PC-9 (cell line): ENCODE measurements around the gene MED27. TPM values are rescaled to one million over a fixed set of nuclear protein-coding genes. Genes with fewer than 3 reads are reported as not detected.
A peak's percentile ranks its signal among the peaks of the same experiment; 100 is the strongest.

Source experiments
- BruUV-seq: library from RNA; stranded (reverse); fragments of 400-500 nt; replicated peaks from 2 replicates; lab custom pipeline; 2021; lab: Mats Ljungman, UMichigan
- CTCF ChIA-PET: fragments of 300-600 bp; sonication (Branson Sonifier 250); formaldehyde crosslinking; loops from one replicate; lab custom pipeline; 2022; ENCODE audit warnings: antibody characterized with exemption; lab: Charles Lee
- POLR2A ChIA-PET: fragments of 300-600 bp; sonication (Branson Sonifier 250); formaldehyde crosslinking; loops from one replicate; lab custom pipeline; 2022; ENCODE audit warnings: antibody characterized with exemption; ENCODE audit not compliant: unreplicated experiment; lab: Charles Lee
- DNase-seq, 2 experiments: peaks; one replicate each; pipeline versions ENCODE4 v3.0.0 to v3.0.0-alpha.2; 2015 to 2022; ENCODE audit warnings: mixed read lengths in 1 of 2
- H2AFZ ChIP-seq: fragments of 200-600 bp; sonication (generic); 2 replicates; pipeline ENCODE4 v1.8.1; 2017; ENCODE audit warnings: antibody characterized with exemption
- H3F3A ChIP-seq: fragments of 200-600 bp; sonication (generic); 2 replicates; pipeline ENCODE4 v1.8.1; 2017; ENCODE audit warnings: antibody characterized with exemption, mild to moderate bottlenecking, low read depth; ENCODE audit not compliant: insufficient read depth
- H3K27ac ChIP-seq: fragments of 200-600 bp; sonication (generic); 2 replicates; pipeline ENCODE4 v1.6.1; 2016; ENCODE audit warnings: mixed run types
- H3K27me3 ChIP-seq: fragments of 200-600 bp; sonication (generic); 2 replicates; pipeline ENCODE4 v1.6.1; 2016; ENCODE audit warnings: low read depth, mixed run types; ENCODE audit not compliant: insufficient read depth
- H3K36me3 ChIP-seq: fragments of 200-600 bp; sonication (generic); 2 replicates; pipeline ENCODE4 v1.6.1; 2016; ENCODE audit warnings: low read depth, mixed run types
- H3K4me1 ChIP-seq: fragments of 200-600 bp; sonication (generic); replicated peaks from 2 replicates; pipeline ENCODE4 v1.6.1; 2016; ENCODE audit warnings: mixed run types; ENCODE audit not compliant: insufficient read depth
- H3K4me2 ChIP-seq: fragments of 200-600 bp; sonication (generic); 2 replicates; pipeline ENCODE4 v1.6.1; 2017; ENCODE audit warnings: mixed run types
- H3K4me3 ChIP-seq: fragments of 200-600 bp; sonication (generic); 2 replicates; pipeline ENCODE4 v1.6.1; 2016; ENCODE audit warnings: mixed run types
- H3K79me2 ChIP-seq: fragments of 200-600 bp; sonication (generic); 2 replicates; pipeline ENCODE4 v1.6.1; 2017; ENCODE audit warnings: low read depth, mixed run types
- H3K9me2 ChIP-seq: fragments of 200-600 bp; sonication (generic); 2 replicates; pipeline ENCODE4 v1.8.1; 2017; ENCODE audit warnings: mild to moderate bottlenecking; ENCODE audit not compliant: insufficient read depth
- H3K9me3 ChIP-seq: fragments of 200-600 bp; sonication (generic); 2 replicates; pipeline ENCODE4 v1.8.1; 2016; ENCODE audit warnings: low read depth; ENCODE audit not compliant: insufficient read depth
- H4K20me1 ChIP-seq: fragments of 200-600 bp; sonication (generic); 2 replicates; pipeline ENCODE4 v1.8.1; 2017; ENCODE audit not compliant: insufficient read depth
- CTCF ChIP-seq: fragments of 200-600 bp; sonication (generic); conservative IDR thresholded peaks from 2 replicates; pipeline ENCODE4 v1.6.1; 2017; ENCODE audit warnings: mixed run types, antibody characterized with exemption, mild to moderate bottlenecking, moderate library complexity
- EZH2 ChIP-seq: fragments of 200-600 bp; sonication (generic); IDR thresholded peaks from 2 replicates; pipeline ENCODE4 v1.8.0; 2017; ENCODE audit warnings: antibody characterized with exemption, low read depth
- intact Hi-C: fragments of 100-400 bp; cut with micrococcal nuclease; formaldehyde crosslinking; loops from one replicate; pipeline ENCODE4 v1.10.0; 2022; ENCODE audit not compliant: unreplicated experiment
- total RNA-seq: library from RNA; stranded (reverse); gene quantifications from 2 replicates; pipeline ENCODE4 v1.2.3, GENCODE V29; 2021

Gene MED27
- total RNA-seq, 1 experiment from 2014 or later: 31.2 TPM

DNA sequence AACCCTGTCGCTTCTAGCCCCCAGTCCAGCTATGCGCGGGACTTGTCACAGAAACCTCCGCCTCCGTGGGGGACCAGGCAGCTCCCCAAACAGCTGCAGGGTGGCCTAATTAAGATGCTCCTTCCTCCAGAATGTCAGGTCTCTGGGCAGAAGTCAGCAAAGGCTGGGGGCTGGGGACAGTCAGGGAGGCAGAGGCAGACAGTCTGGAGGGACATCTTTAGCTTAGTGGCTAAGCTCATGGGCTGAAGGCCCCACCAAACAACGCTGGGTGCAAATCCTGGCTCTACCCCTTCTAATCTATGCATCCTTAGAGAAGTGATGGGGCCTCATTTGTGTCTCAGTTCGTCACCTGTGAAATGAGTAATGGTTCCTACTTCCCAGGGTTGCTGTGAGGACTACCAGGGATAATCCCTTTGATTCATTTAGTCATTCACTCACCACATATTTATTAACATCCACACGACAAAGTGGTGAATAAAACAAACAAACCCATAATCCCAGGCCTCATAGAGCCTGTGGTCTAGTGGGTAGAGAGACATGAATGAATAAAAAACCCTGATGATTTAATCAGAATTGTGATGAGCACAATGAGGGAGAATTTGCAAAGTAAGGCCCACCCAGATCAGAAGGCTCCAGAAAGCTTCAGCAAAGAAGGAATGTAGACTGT is 20.2 kb upstream of the MED27 start:
- CTCF ChIA-PET: no interaction called here
- H3K79me2 ChIP-seq: no peaks in the 10 kb centered on the region
- H3K4me2 ChIP-seq: no peak overlapping the region
- TF ChIP-seq CTCF (no peak), EZH2 (no peak)
- H4K20me1 ChIP-seq: no peaks in the 10 kb centered on the region
- H3K36me3 ChIP-seq: no peaks in the 10 kb centered on the region
- H3K27ac ChIP-seq: no peak overlapping the region
- no peak overlapping the region for H3K4me3 ChIP-seq
- H3K4me1 ChIP-seq: 0 out of 2 replicates have a peak, but pooled peaks cover 2% of the 10 kb centered on the region
- H2AFZ ChIP-seq: no peak overlapping the region
- no peaks in the 10 kb centered on the region for H3K9me3 ChIP-seq
- DNase-seq: no peak
- peaks cover 68% of the 10 kb centered on the region for H3K27me3 ChIP-seq
- H3K9me2 ChIP-seq: no peaks in the 10 kb centered on the region
- no TSS peak for BruUV-seq
- intact Hi-C loops: no loop called here
- no peaks in the 10 kb centered on the region for H3F3A ChIP-seq
- POLR2A ChIA-PET: no interaction called here

DNA sequence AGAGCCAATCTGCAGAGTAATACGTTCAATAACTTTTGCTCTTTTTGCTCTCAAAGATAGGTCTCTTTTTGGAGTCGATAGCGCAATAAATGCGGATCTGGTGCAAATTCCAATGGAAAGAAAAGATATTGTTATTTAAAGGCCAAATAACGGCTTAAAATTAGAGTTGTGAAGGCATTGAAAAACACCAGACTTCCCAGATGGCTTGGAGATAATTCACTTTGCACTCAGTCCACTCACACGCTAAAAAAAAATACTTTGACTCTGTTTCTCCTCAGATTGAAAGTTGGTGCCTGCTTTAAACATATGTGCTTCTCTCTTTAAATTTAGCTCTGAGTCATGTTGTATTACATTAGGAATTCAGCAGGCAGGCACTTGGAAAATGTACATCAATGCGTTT is 19.5 kb upstream of the MED27 start:
- Histone ChIP-seq H3K36me3 (no peaks in the 10 kb centered on the region), H3K4me2 (no peak overlapping the region), H4K20me1 (no peaks in the 10 kb centered on the region), H2AFZ (no peak overlapping the region), H3K27me3 (peaks cover 61% of the 10 kb centered on the region), H3K4me1 (0 out of 2 replicates have a peak, but pooled peaks cover 4% of the 10 kb centered on the region), H3K9me2 (no peaks in the 10 kb centered on the region), H3K9me3 (no peaks in the 10 kb centered on the region), H3K79me2 (no peaks in the 10 kb centered on the region), H3K27ac (no peak overlapping the region), H3K4me3 (no peak overlapping the region), H3F3A (no peaks in the 10 kb centered on the region)
- ChIA-PET POLR2A (no interaction called here), CTCF (no interaction called here)
- TF ChIP-seq EZH2 (no peak), CTCF (no peak)
- BruUV-seq: no TSS peak
- DNase-seq: no peak
- intact Hi-C loops: no loop called here

- DNase-seq: peak in 1 of 2 experiments; percentile 63
- no TSS peak for BruUV-seq
- CTCF ChIA-PET: no interaction called here
Observed at GRCh38 chr9:132094314-132094791, 14.7 kb upstream of the MED27 start.

More at GRCh38 chr9:132094314-132094791, 14.7 kb upstream of the MED27 start:
- Histone ChIP-seq H3K4me3 (no peak overlapping the region), H3K27ac (no peak overlapping the region), H3K79me2 (no peaks in the 10 kb centered on the region), H3K4me2 (peak overlapping the region; percentile 3; the same call in 1 of the 2 replicates), H3K27me3 (peaks cover 33% of the 10 kb centered on the region), H4K20me1 (no peaks in the 10 kb centered on the region), H3K9me2 (no peaks in the 10 kb centered on the region), H3K4me1 (peaks cover 13% of the 10 kb centered on the region), H3K36me3 (no peaks in the 10 kb centered on the region), H3K9me3 (no peaks in the 10 kb centered on the region), H2AFZ (no peak overlapping the region), H3F3A (no peaks in the 10 kb centered on the region)
- TF ChIP-seq CTCF (no peak), EZH2 (no peak)
- intact Hi-C loops: no loop called here
- POLR2A ChIA-PET: no interaction called here
